Measurements from ENCODE around the gene RAD18. TPM values are rescaled to one million over a fixed set of nuclear protein-coding genes. Genes with fewer than 3 reads are reported as not detected.

Gene RAD18
- total and polyA plus RNA-seq, 9 of the 15 experiments (the other 6 are each of a cell fraction or from before 2014, with no cell fraction given), result 19.2 to 49.4 (median 34.4) TPM

GRCh38 chr3:8996216-8996615 is 32.9 kb upstream of the RAD18 start:
- no peaks in the 10 kb centered on the region for H3K9me3 ChIP-seq (replicated peaks; ENCODE audit: control insufficient read depth, insufficient read depth, low read depth, low read length)
- ATAC-seq (no peak), FAIRE-seq (no peak), DNase-seq (ENCODE audit: extremely low read depth in 1 of 4, low spot score in 3 of 4) (no peak)
- no TSS peak for BruUV-seq (replicated peaks)
- 0% methylated on average over 2 of the region's 2 CpGs for WGBS (ENCODE audit: insufficient coverage, low coverage, missing lambda C conversion rate)
- POLR2A ChIA-PET, result interaction anchor here (0.6 kb wide), 2 partner anchors 63 to 244 kb away, joined by 3 to 5 read pairs; no protein-coding TSS in a partner anchor
- CTCF ChIA-PET (ENCODE audit: low intra/inter-chr PET ratio), result interaction anchor here (0.6 kb wide), 1 partner anchor 70 kb away, joined by 3 read pairs; no protein-coding TSS in a partner anchor
- peaks cover 9% of the 10 kb centered on the region for H4K20me1 ChIP-seq (replicated peaks; ENCODE audit: control insufficient read depth, insufficient read depth, low read length)
- H3K9me1 ChIP-seq (ENCODE audit: control insufficient read depth, insufficient read depth, low read length), result peaks cover 6% of the 10 kb centered on the region
- no peaks in the 10 kb centered on the region for H3K36me3 ChIP-seq (ENCODE audit: control insufficient read depth, insufficient read depth, low read length)
- no peaks in the 10 kb centered on the region for H3K4me1 ChIP-seq (replicated peaks in 1 of 2; ENCODE audit: control insufficient read depth in 2 of 2, insufficient read depth in 2 of 2, low read length in 2 of 2)
- intact Hi-C loops (cut with micrococcal nuclease), result no loop called here
- no peak overlapping the region for H3K27ac ChIP-seq (ENCODE audit: extremely low read depth, low read depth, low read length)
- in situ Hi-C loops (cut with MboI), result no loop called here
- peaks cover 45 to 63% of the 10 kb centered on the region in 2 experiments for H3K27me3 ChIP-seq (ENCODE audit: control insufficient read depth in 2 of 2, insufficient read depth in 2 of 2, low read length in 2 of 2)
- no peak overlapping the region for H3K4me2 ChIP-seq (ENCODE audit: insufficient read depth, low read length)
- H3K9ac ChIP-seq (ENCODE audit: insufficient read depth in 1 of 2, low read depth in 2 of 2, low read length in 2 of 2), result no peak overlapping the region
- H2AFZ ChIP-seq (ENCODE audit: low read depth, low read length), result no peak overlapping the region
- H3K4me3 ChIP-seq, result no peak overlapping the region
- no peaks in the 10 kb centered on the region for H3K79me2 ChIP-seq (ENCODE audit: control insufficient read depth, insufficient read depth, low read length)
- TF ChIP-seq NKRF (IDR thresholded peaks at IDR 0.05; ENCODE audit: borderline replicate concordance) (no peak), POLR2B (IDR thresholded peaks at IDR 0.05; ENCODE audit: low read depth, partially characterized antibody) (no peak), CHD1 (IDR thresholded peaks at IDR 0.05; ENCODE audit: low read length) (no peak), MAZ (CRISPR knock-in tag; conservative IDR thresholded peaks at IDR 0.05 in 1 of 2, IDR thresholded peaks at IDR 0.05 in 1 of 2) (no peak), ZHX1 (conservative IDR thresholded peaks at IDR 0.05; ENCODE audit: low read length) (no peak), ZNF551 (CRISPR knock-in tag; IDR thresholded peaks at IDR 0.05) (no peak), TCF15 (CRISPR knock-in tag; IDR thresholded peaks at IDR 0.05) (no peak), TSC22D4 (tag; IDR thresholded peaks at IDR 0.05) (no peak), ZKSCAN1 (IDR thresholded peaks at IDR 0.05; ENCODE audit: low read depth, low read length) (no peak)
- TF ChIP-seq, protein P1, sequence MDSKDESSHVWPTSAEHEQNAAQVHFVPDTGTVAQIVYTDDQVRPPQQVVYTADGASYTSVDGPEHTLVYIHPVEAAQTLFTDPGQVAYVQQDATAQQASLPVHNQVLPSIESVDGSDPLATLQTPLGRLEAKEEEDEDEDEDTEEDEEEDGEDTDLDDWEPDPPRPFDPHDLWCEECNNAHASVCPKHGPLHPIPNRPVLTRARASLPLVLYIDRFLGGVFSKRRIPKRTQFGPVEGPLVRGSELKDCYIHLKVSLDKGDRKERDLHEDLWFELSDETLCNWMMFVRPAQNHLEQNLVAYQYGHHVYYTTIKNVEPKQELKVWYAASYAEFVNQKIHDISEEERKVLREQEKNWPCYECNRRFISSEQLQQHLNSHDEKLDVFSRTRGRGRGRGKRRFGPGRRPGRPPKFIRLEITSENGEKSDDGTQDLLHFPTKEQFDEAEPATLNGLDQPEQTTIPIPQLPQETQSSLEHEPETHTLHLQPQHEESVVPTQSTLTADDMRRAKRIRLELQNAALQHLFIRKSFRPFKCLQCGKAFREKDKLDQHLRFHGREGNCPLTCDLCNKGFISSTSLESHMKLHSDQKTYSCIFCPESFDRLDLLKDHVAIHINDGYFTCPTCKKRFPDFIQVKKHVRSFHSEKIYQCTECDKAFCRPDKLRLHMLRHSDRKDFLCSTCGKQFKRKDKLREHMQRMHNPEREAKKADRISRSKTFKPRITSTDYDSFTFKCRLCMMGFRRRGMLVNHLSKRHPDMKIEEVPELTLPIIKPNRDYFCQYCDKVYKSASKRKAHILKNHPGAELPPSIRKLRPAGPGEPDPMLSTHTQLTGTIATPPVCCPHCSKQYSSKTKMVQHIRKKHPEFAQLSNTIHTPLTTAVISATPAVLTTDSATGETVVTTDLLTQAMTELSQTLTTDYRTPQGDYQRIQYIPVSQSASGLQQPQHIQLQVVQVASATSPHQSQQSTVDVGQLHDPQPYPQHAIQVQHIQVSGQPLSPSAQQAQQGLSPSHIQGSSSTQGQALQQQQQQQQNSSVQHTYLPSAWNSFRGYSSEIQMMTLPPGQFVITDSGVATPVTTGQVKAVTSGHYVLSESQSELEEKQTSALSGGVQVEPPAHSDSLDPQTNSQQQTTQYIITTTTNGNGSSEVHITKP (IDR thresholded peaks at IDR 0.05; ENCODE audit: partially characterized antibody), result no peak
- TF ChIP-seq, protein P2, sequence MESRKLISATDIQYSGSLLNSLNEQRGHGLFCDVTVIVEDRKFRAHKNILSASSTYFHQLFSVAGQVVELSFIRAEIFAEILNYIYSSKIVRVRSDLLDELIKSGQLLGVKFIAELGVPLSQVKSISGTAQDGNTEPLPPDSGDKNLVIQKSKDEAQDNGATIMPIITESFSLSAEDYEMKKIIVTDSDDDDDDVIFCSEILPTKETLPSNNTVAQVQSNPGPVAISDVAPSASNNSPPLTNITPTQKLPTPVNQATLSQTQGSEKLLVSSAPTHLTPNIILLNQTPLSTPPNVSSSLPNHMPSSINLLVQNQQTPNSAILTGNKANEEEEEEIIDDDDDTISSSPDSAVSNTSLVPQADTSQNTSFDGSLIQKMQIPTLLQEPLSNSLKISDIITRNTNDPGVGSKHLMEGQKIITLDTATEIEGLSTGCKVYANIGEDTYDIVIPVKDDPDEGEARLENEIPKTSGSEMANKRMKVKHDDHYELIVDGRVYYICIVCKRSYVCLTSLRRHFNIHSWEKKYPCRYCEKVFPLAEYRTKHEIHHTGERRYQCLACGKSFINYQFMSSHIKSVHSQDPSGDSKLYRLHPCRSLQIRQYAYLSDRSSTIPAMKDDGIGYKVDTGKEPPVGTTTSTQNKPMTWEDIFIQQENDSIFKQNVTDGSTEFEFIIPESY (CRISPR knock-in tag; IDR thresholded peaks at IDR 0.05), result no peak
